Measurements from ENCODE around the gene FAM222B. TPM values are rescaled to one million over a fixed set of nuclear protein-coding genes. Genes with fewer than 3 reads are reported as not detected.

The FAM222B gene
- total and polyA plus RNA-seq, 9 of the 15 experiments (the other 6 are each of a cell fraction or from before 2014, with no cell fraction given): 4.0 to 34.6 (median 7.5) TPM

- TF ChIP-seq ZNF518B (CRISPR knock-in tag; IDR thresholded peaks at IDR 0.05) (no peak), HNRNPH1 (optimal IDR thresholded peaks at IDR 0.05; ENCODE audit: low read depth, low read length) (no peak), NCOA1 (IDR thresholded peaks at IDR 0.05; ENCODE audit: low read depth) (peak; percentile 93), ZBTB49 (CRISPR knock-in tag; IDR thresholded peaks at IDR 0.05; ENCODE audit: borderline replicate concordance) (no peak), PKNOX1 (IDR thresholded peaks at IDR 0.05) (no peak), SMC3 (conservative IDR thresholded peaks at IDR 0.05; ENCODE audit: insufficient read depth, low read depth, low read length) (no peak), TCF15 (CRISPR knock-in tag; IDR thresholded peaks at IDR 0.05) (peak; percentile 29; the same call in 1 of the 2 replicates), CREB5 (CRISPR knock-in tag; IDR thresholded peaks at IDR 0.05) (0 out of 2 replicates have a peak, but pooled peaks have one; percentile 24), YY1 (IDR thresholded peaks at IDR 0.05; ENCODE audit: borderline replicate concordance in 1 of 3, control insufficient read depth in 1 of 3, extremely low read depth in 1 of 3, insufficient read depth in 3 of 3, insufficient read length in 1 of 3, insufficient replicate concordance in 2 of 3, low read depth in 1 of 3, low read length in 2 of 3) (peak in 2 of 3 experiments; percentile 36 to 94), AFF4 (CRISPR knock-in tag; IDR thresholded peaks at IDR 0.05) (peak; percentile 48), LEF1 (IDR thresholded peaks at IDR 0.05) (no peak)
Measured at GRCh38 chr17:28744104-28744971, 98.3 kb downstream of the FAM222B start (continued).

Measured in K562 (cell line).